HEK293T (cell line): ENCODE data around the gene SYCE3.

Source experiments
- ARNT ChIP-seq: fragments of 450-650 bp; IDR thresholded peaks from 2 replicates; pipeline ENCODE4 v1.6.1; 2017; ENCODE audit warnings: mild to moderate bottlenecking
- BHLHE40 ChIP-seq: fragments of 450-650 bp; IDR thresholded peaks from 2 replicates; pipeline ENCODE4 v1.6.1; 2016; ENCODE audit warnings: mild to moderate bottlenecking, moderate library complexity, borderline replicate concordance
- ELF4 ChIP-seq: fragments of 450-650 bp; IDR thresholded peaks from 2 replicates; pipeline ENCODE4 v1.6.1; 2017; ENCODE audit warnings: antibody characterized with exemption
- FOXM1 ChIP-seq: fragments of 450-650 bp; IDR thresholded peaks from 2 replicates; pipeline ENCODE4 v1.6.1; 2017; ENCODE audit warnings: mild to moderate bottlenecking, borderline replicate concordance
- HDGF ChIP-seq: fragments of 450-650 bp; IDR thresholded peaks from 2 replicates; pipeline ENCODE4 v1.6.1; 2017; ENCODE audit warnings: antibody characterized with exemption, borderline replicate concordance
- SUZ12 ChIP-seq: fragments of 450-650 bp; IDR thresholded peaks from 2 replicates; pipeline ENCODE4 v1.6.1; 2016; ENCODE audit warnings: mild to moderate bottlenecking
- ZNF384 ChIP-seq: fragments of 450-650 bp; IDR thresholded peaks from 2 replicates; pipeline ENCODE4 v1.6.1; 2016

- TF ChIP-seq BHLHE40 (no peak), ZNF384 (no peak), ELF4 (no peak), SUZ12 (no peak), ARNT (no peak), FOXM1 (no peak), HDGF (no peak)
Observed at GRCh38 chr22:50577987-50578775, 15.5 kb upstream of the SYCE3 start, which contains the start of gene CPT1B.
